KMS-11 (cell line): ENCODE results near the gene MTUS2.

Source experiments
- H2AFZ ChIP-seq: fragments of 200-600 bp; sonication (generic); 2 replicates; pipeline ENCODE4 v1.6.1; 2016; ENCODE audit warnings: antibody characterized with exemption, mixed run types, low read depth
- H3K27ac ChIP-seq: fragments of 200-600 bp; sonication (generic); 2 replicates; pipeline ENCODE4 v1.6.1; 2016; ENCODE audit warnings: mild to moderate bottlenecking, mixed run types
- H3K27me3 ChIP-seq: fragments of 200-600 bp; sonication (generic); 2 replicates; pipeline ENCODE4 v1.6.1; 2017; ENCODE audit warnings: mild to moderate bottlenecking, low read depth, mixed run types, moderate library complexity; ENCODE audit not compliant: insufficient read depth
- H3K36me3 ChIP-seq: fragments of 200-600 bp; sonication (generic); 2 replicates; pipeline ENCODE4 v1.6.1; 2017; ENCODE audit warnings: mild to moderate bottlenecking, mixed run types; ENCODE audit not compliant: insufficient read depth
- H3K4me1 ChIP-seq: fragments of 200-600 bp; sonication (generic); 2 replicates; pipeline ENCODE4 v1.6.1; 2016; ENCODE audit warnings: mild to moderate bottlenecking, low read depth, mixed run types; ENCODE audit not compliant: poor library complexity, severe bottlenecking
- H3K4me2 ChIP-seq: fragments of 200-600 bp; sonication (generic); 2 replicates; pipeline ENCODE4 v1.7.0; 2016; ENCODE audit warnings: mild to moderate bottlenecking, mixed run types
- H3K4me3 ChIP-seq: fragments of 200-600 bp; sonication (generic); IDR thresholded peaks from 2 replicates; pipeline ENCODE4 v1.6.1; 2017; ENCODE audit warnings: low read depth, low read length, mixed read lengths; ENCODE audit not compliant: insufficient read depth
- H3K79me2 ChIP-seq: fragments of 200-600 bp; sonication (generic); 2 replicates; pipeline ENCODE4 v1.6.1; 2016; ENCODE audit warnings: low read depth, mixed run types; ENCODE audit not compliant: insufficient read depth
- H3K9ac ChIP-seq: fragments of 200-600 bp; sonication (generic); 2 replicates; pipeline ENCODE4 v1.6.1; 2016; ENCODE audit warnings: mild to moderate bottlenecking, mixed run types
- H4K20me1 ChIP-seq: fragments of 200-600 bp; sonication (generic); 2 replicates; pipeline ENCODE4 v1.6.1; 2016; ENCODE audit warnings: mild to moderate bottlenecking, mixed run types; ENCODE audit not compliant: insufficient read depth
- CTCF ChIP-seq: fragments of 200-600 bp; sonication (generic); conservative IDR thresholded peaks from 2 replicates; pipeline ENCODE4 v1.6.1; 2017; ENCODE audit warnings: low read depth, mild to moderate bottlenecking, antibody characterized with exemption, low read length, moderate library complexity, mixed read lengths

MTUS2 gene

GRCh38 chr13:29524176-29524575 lies 704.0 kb downstream of the MTUS2 start:
- Histone ChIP-seq H2AFZ (no peak overlapping the region), H3K4me3 (no peak overlapping the region), H4K20me1 (no peaks in the 10 kb centered on the region), H3K9ac (no peak overlapping the region), H3K36me3 (no peaks in the 10 kb centered on the region), H3K79me2 (no peaks in the 10 kb centered on the region), H3K27ac (no peak overlapping the region), H3K4me1 (no peaks in the 10 kb centered on the region), H3K4me2 (no peak overlapping the region), H3K27me3 (no peaks in the 10 kb centered on the region)
- TF ChIP-seq CTCF, result no peak

DNA sequence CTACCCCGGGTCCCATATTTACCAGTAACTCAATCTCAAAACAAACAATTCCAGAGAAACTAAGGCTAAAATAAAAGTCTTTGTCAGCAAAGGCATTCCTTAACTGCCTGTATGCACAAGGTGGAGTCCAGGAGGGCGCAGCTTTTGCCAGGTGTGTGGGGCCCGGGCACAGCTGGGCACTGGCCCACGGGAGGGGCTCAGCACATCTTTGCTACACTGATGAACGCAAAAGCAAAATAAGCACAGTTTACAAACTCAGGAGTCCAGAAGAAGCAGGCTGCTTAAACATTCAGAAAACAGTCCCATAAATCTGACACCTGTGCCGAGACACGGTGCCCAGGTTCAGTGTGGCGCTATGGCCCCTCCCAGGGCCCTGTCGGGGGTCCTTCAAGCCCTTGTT lies 704.5 kb downstream of the MTUS2 start:
- H3K9ac ChIP-seq, result no peak overlapping the region
- no peak overlapping the region for H3K4me3 ChIP-seq
- no peaks in the 10 kb centered on the region for H3K79me2 ChIP-seq
- no peaks in the 10 kb centered on the region for H4K20me1 ChIP-seq
- H3K36me3 ChIP-seq, result no peaks in the 10 kb centered on the region
- H3K27me3 ChIP-seq, result no peaks in the 10 kb centered on the region
- H3K4me2 ChIP-seq, result no peak overlapping the region
- H3K4me1 ChIP-seq, result no peaks in the 10 kb centered on the region
- no peak overlapping the region for H3K27ac ChIP-seq
- TF ChIP-seq CTCF, result no peak
- H2AFZ ChIP-seq, result no peak overlapping the region

GRCh38 chr13:29525757-29526156 lies 705.6 kb downstream of the MTUS2 start:
- Histone ChIP-seq H3K9ac (no peak overlapping the region), H4K20me1 (no peaks in the 10 kb centered on the region), H3K4me3 (no peak overlapping the region), H3K27ac (no peak overlapping the region), H2AFZ (no peak overlapping the region), H3K79me2 (no peaks in the 10 kb centered on the region), H3K4me2 (no peak overlapping the region), H3K4me1 (no peaks in the 10 kb centered on the region), H3K36me3 (no peaks in the 10 kb centered on the region), H3K27me3 (no peaks in the 10 kb centered on the region)
- TF ChIP-seq CTCF, result no peak

GRCh38 chr13:29526741-29527140 lies 706.6 kb downstream of the MTUS2 start:
- Histone ChIP-seq H2AFZ (no peak overlapping the region), H3K4me3 (no peak overlapping the region), H3K27me3 (no peaks in the 10 kb centered on the region), H3K4me1 (no peaks in the 10 kb centered on the region), H3K4me2 (no peak overlapping the region), H3K79me2 (no peaks in the 10 kb centered on the region), H3K27ac (no peak overlapping the region), H4K20me1 (no peaks in the 10 kb centered on the region), H3K9ac (no peak overlapping the region), H3K36me3 (no peaks in the 10 kb centered on the region)
- TF ChIP-seq CTCF, result no peak

GRCh38 chr13:29527511-29527910 lies 707.4 kb downstream of the MTUS2 start:
- H3K79me2 ChIP-seq, result no peaks in the 10 kb centered on the region
- H3K27me3 ChIP-seq, result no peaks in the 10 kb centered on the region
- no peaks in the 10 kb centered on the region for H4K20me1 ChIP-seq
- H3K27ac ChIP-seq, result no peak overlapping the region
- H3K4me2 ChIP-seq, result no peak overlapping the region
- no peak for TF ChIP-seq CTCF
- no peaks in the 10 kb centered on the region for H3K36me3 ChIP-seq
- H2AFZ ChIP-seq, result no peak overlapping the region
- no peaks in the 10 kb centered on the region for H3K4me1 ChIP-seq
- no peak overlapping the region for H3K4me3 ChIP-seq
- no peak overlapping the region for H3K9ac ChIP-seq
